ENCODE data around the gene IGFL4.

The IGFL4 gene

GRCh38 chr19:46021531-46022041 is 19.2 kb downstream of the IGFL4 start:
- no peak for DNase-seq (ENCODE audit: low read depth in 2 of 2)

- DNase-seq (ENCODE audit: low read depth in 2 of 2), result no peak
Observed at GRCh38 chr19:46020819-46021125, 20.0 kb downstream of the IGFL4 start.

GRCh38 chr19:46019270-46019669 is 21.5 kb downstream of the IGFL4 start:
- no peak for DNase-seq (ENCODE audit: low read depth in 2 of 2)

- DNase-seq (ENCODE audit: low read depth in 2 of 2), result no peak
Observed at GRCh38 chr19:46018729-46019251, 22.0 kb downstream of the IGFL4 start.

- DNase-seq (ENCODE audit: low read depth in 2 of 2), result no peak
Observed at GRCh38 chr19:46017874-46018675, 22.7 kb downstream of the IGFL4 start.

- no peak for DNase-seq (ENCODE audit: low read depth in 2 of 2)
Observed at GRCh38 chr19:46017095-46017429, 23.7 kb downstream of the IGFL4 start.

GRCh38 chr19:46016426-46017094 is 24.2 kb downstream of the IGFL4 start:
- DNase-seq (ENCODE audit: low read depth in 2 of 2), result peak; percentile 64

GRCh38 chr19:46015687-46016425 is 24.9 kb downstream of the IGFL4 start:
- no peak for DNase-seq (ENCODE audit: low read depth in 2 of 2)

- DNase-seq (ENCODE audit: low read depth in 2 of 2), result peak; percentile 22 to 33
Observed at GRCh38 chr19:46014941-46015686, 25.7 kb downstream of the IGFL4 start.

- no peak for DNase-seq (ENCODE audit: low read depth in 2 of 2)
Observed at GRCh38 chr19:46014534-46014933, 26.3 kb downstream of the IGFL4 start.

GRCh38 chr19:46009530-46010510 is 31.0 kb downstream of the IGFL4 start:
- DNase-seq (ENCODE audit: low read depth in 2 of 2), result peak in 1 of 2 donors; percentile 39

GRCh38 chr19:46006411-46006810 is 34.4 kb downstream of the IGFL4 start:
- no peak for DNase-seq (ENCODE audit: low read depth in 2 of 2)

GRCh38 chr19:46002678-46003275 is 38.0 kb downstream of the IGFL4 start:
- DNase-seq (ENCODE audit: low read depth in 2 of 2), result no peak

- DNase-seq (ENCODE audit: low read depth in 2 of 2), result peak; percentile 48 to 64
Observed at GRCh38 chr19:46000491-46001246, 40.1 kb downstream of the IGFL4 start.

- no peak for DNase-seq (ENCODE audit: low read depth in 2 of 2)
Observed at GRCh38 chr19:45999653-46000121, 41.1 kb downstream of the IGFL4 start.

GRCh38 chr19:45998834-45999233 is 42.0 kb downstream of the IGFL4 start:
- no peak for DNase-seq (ENCODE audit: low read depth in 2 of 2)

- no peak for DNase-seq (ENCODE audit: low read depth in 2 of 2)
Observed at GRCh38 chr19:45996933-45997332, 43.9 kb downstream of the IGFL4 start.

- DNase-seq (ENCODE audit: low read depth in 2 of 2), result no peak
Observed at GRCh38 chr19:45995715-45996385, 45.0 kb downstream of the IGFL4 start.

All from activated CD8-positive, alpha-beta memory T cell treated with anti-CD3 and anti-CD28 coated beads for 4 hours (primary cell).